ENCODE measurements around the gene RAP1GAP2. TPM values are rescaled to one million over a fixed set of nuclear protein-coding genes. Genes with fewer than 3 reads are reported as not detected.
"Not testable (repeated sequence)": the region's sequence is repeated elsewhere in the genome, so short reads cannot be mapped to it uniquely, and the experiment has no call there.

RAP1GAP2 gene
- total RNA-seq, 4 donors from 2014 or later = 4.6 to 8.0 (median 5.6) TPM

DNA sequence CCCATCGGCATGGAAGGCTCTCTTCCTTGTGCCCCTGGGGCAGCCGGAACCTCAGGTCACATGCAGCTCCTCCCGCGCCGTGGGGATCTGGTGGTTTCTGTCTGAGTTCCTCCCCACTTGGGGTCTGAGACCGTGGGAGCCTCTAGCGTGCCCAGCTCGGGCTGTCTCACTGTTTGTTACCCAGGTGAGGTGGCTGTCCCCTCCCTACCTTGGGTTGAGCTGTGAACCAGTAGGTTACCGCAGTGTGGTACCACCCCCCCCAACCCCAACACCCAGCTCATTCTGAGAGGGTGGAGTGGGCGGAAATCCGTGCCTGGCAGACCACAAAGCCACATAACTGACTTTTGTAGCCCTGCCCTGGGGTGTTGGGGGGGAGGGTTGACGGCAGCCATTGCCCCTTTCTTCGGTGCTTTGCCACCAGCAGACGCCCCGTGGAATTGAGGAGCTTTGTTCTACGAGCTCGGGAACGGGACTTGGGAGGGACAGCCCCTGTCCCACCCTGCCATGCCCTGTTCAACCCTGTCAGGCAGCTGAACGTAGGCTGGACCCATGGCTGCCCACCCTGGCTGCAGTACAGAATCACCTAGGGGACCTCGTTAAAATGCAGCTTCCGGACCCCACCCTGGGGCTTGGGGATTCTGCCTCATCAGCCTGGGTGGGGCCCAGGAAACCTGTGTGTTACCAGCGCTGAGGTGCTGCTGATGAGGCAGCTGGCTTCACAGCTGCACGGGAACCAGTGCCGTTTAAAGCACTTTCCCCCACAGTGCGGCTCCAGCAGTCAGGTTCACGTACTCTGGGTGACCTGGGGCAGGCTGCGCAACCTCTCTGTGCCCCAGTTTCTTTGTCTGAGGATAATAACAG lies 18.5 kb downstream of the RAP1GAP2 start:
- ATAC-seq (ENCODE audit: low FRiP score) (no peak), DNase-seq (ENCODE audit: low spot score) (no peak)
- TF ChIP-seq, protein P1, sequence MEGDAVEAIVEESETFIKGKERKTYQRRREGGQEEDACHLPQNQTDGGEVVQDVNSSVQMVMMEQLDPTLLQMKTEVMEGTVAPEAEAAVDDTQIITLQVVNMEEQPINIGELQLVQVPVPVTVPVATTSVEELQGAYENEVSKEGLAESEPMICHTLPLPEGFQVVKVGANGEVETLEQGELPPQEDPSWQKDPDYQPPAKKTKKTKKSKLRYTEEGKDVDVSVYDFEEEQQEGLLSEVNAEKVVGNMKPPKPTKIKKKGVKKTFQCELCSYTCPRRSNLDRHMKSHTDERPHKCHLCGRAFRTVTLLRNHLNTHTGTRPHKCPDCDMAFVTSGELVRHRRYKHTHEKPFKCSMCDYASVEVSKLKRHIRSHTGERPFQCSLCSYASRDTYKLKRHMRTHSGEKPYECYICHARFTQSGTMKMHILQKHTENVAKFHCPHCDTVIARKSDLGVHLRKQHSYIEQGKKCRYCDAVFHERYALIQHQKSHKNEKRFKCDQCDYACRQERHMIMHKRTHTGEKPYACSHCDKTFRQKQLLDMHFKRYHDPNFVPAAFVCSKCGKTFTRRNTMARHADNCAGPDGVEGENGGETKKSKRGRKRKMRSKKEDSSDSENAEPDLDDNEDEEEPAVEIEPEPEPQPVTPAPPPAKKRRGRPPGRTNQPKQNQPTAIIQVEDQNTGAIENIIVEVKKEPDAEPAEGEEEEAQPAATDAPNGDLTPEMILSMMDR (IDR thresholded peaks at IDR 0.05) = no peak

DNA sequence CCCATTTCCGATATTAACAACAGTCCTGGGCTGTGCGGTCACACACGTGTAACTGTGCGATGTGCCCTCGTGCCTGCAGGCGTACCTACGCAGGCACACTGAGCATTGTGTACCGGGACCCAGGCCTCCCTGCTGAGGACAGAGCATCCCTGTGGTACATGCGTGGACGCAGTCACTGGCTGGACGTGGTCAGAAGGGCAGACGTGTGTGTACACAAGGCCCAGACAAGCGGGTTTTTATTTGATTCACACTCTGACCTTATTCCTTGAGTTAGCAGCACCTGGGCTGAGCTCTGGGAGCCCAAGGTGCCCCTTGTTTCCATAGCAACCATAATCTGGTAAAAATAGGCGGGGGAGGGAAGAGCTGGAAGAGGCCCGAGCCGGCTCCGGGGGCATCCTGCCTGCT lies 19.5 kb downstream of the RAP1GAP2 start:
- ATAC-seq (ENCODE audit: low FRiP score) (no peak), DNase-seq (ENCODE audit: low spot score) (no peak)
- TF ChIP-seq, protein P1 (IDR thresholded peaks at IDR 0.05) = no peak

DNA sequence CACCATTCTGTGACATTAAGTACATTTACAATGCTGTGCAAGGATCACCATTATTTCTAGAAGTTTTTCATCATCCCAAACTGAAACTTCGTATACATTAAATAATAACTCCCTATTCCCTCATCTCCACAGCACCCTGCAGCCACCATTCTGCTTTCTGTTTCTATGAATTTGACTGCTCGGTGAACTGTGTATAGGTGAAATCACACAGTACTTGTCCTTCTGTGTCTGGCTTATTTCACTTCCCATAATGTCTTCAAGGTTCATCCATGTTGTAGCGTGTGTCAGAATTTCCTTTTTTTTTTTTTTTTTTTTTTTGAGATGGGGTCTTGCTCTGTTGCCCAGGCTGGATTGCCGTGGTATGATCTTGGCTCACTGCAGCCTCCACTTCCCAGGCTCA lies 20.4 kb downstream of the RAP1GAP2 start:
- TF ChIP-seq, protein P1 (IDR thresholded peaks at IDR 0.05) = no peak
- no peak for ATAC-seq (ENCODE audit: low FRiP score)

DNA sequence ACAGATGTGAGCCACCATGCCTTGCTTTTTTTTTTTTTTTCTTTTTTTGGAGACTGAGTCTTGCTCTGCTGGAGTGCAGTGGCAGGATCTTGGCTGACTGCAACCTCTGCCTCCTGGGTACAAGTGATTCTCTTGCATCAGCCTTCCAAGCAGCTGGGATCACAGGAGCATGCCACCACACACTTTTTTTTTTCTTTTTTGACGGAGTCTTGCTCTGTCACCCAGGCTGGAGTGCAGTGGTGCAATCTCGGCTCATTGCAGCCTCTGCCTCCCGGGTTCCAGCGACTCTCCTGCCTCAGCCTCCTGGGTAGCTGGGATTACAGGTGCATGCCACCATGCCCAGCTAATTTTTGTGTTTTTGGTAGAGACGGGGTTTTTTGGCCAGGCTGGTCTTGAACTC lies 23.1 kb downstream of the RAP1GAP2 start:
- not testable (repeated sequence) for DNase-seq (ENCODE audit: low spot score); ATAC-seq (ENCODE audit: low FRiP score)

More for the DNA sequence above, 20.4 kb downstream of the RAP1GAP2 start:
- no peak for DNase-seq (ENCODE audit: low spot score)

DNA sequence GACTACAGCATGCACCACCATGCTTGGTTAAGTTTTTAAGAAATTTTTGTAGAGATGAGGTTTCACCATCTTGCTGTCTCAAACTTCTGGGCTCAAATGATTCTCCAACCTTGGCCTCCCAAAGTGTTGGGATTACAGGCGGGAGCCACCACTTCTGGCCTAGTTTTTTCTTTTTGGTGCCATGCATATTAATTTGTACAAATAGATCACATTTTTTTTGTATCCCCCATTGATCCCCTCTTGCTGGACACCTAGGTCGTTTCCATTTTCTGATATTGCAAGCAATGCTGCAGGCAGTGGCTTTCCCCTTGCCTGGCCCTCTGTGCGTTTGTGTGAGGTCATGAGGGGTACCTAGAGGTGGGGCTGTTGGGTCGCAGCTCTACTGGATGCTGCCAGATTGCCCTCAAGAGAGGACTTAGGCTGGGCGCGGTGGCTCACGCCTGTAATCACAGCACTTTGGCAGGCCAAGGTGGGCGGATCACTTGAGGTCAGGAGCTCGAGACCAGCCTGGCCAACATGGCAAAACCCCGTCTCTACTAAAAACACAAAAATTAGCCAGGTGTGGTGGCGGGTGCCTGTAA lies 23.8 kb downstream of the RAP1GAP2 start:
- TF ChIP-seq, protein P1 (IDR thresholded peaks at IDR 0.05) = no peak
- ATAC-seq (ENCODE audit: low FRiP score) (no peak), DNase-seq (ENCODE audit: low spot score) (no peak)

DNA sequence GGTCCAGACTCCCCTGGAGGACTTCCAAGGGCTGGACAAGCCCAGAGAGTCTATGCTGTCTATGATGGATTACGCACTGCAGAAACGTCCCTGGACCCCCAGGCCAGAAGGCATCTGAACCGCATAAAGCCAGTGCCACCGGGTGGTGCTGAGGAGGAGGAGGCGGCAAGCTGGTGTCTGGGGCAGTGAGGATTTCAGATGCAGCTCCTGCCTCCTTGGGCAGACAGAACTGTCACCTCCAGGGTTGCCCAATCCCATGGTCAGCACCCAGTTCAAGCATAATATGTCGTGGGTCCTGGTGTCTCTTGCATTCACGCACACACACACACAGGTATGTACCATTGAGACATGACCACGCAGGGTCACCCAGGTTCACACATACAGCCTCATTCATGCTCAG lies 25.6 kb downstream of the RAP1GAP2 start:
- DNase-seq (ENCODE audit: low spot score) = no peak
- ATAC-seq (ENCODE audit: low FRiP score) = no peak
- TF ChIP-seq, protein P1 (IDR thresholded peaks at IDR 0.05) = no peak

DNA sequence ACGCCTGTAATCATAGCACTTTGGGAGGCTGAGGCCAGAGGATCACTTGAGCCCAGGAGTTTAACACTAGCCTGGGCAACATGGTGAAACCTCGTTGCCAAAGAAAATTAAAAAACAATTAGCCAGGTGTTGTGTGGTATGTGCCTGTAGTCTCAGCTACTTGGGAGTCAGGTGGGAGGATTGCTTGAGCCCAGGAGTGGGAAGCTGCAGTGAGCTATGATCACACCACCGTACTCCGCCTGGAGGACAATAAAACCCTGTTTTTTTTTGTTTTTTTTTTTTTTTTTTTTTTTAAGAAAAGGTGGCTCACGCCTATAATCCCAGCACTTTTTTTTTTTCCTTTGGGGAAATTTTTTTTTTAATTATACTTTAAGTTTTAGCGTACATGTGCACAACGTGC lies 26.1 kb downstream of the RAP1GAP2 start:
- ATAC-seq (ENCODE audit: low FRiP score) (no peak), DNase-seq (ENCODE audit: low spot score) (no peak)
- TF ChIP-seq, protein P1 (IDR thresholded peaks at IDR 0.05) = no peak

Measured in omental fat pad (tissue), 4 donors.